Fibroblast of lung (primary cell): ENCODE data around the gene IGF2. TPM values are rescaled to one million over a fixed set of nuclear protein-coding genes. Genes with fewer than 3 reads are reported as not detected.

Experiments
- DNase-seq, 2 donors: peaks; one replicate each; pipeline versions ENCODE4 v3.0.0 to v3.0.0-alpha.2; 2010; ENCODE audit warnings: low read depth in 2 of 2
- H2AFZ ChIP-seq: 2 replicates; pipeline ENCODE4 v1.5.1; 2012; ENCODE audit warnings: low read length, control low read depth, inconsistent platforms
- H3K27ac ChIP-seq: 2 replicates; pipeline ENCODE4 v1.5.1; 2011; ENCODE audit warnings: low read length, control low read depth; ENCODE audit not compliant: insufficient read depth
- H3K27me3 ChIP-seq: 2 replicates; pipeline ENCODE4 v1.5.1; 2011; ENCODE audit warnings: mild to moderate bottlenecking, low read length; ENCODE audit not compliant: control insufficient read depth, insufficient read depth
- H3K36me3 ChIP-seq: 2 replicates; pipeline ENCODE4 v1.5.1; 2011; ENCODE audit warnings: low read length; ENCODE audit not compliant: control insufficient read depth, insufficient read depth
- H3K4me1 ChIP-seq: 2 replicates; pipeline ENCODE4 v1.5.1; 2011; ENCODE audit warnings: low read length; ENCODE audit not compliant: control insufficient read depth, insufficient read depth; ENCODE audit errors: extremely low read depth
- H3K4me2 ChIP-seq: 2 replicates; pipeline ENCODE4 v1.5.1; 2011; ENCODE audit warnings: low read length, control low read depth; ENCODE audit not compliant: insufficient read depth; ENCODE audit errors: extremely low read depth
- H3K4me3 ChIP-seq, 4 experiments: fragments of 200-600 bp in 1 of 4; sonication (generic) in 1 of 4; replicated peaks in 1 of 4; 2 replicates each; pipeline ENCODE4 v1.5.1; 2011 to 2016; ENCODE audit warnings: low read length in 4 of 4, low read depth in 3 of 4, mild to moderate bottlenecking in 3 of 4, control low read depth in 2 of 4, inconsistent platforms in 1 of 4, mixed read lengths in 1 of 4; ENCODE audit not compliant: insufficient read depth in 1 of 4; ENCODE audit errors: control extremely low read depth in 1 of 4
- H3K79me2 ChIP-seq: 2 replicates; pipeline ENCODE4 v1.5.1; 2012; ENCODE audit warnings: mild to moderate bottlenecking, low read length, inconsistent platforms; ENCODE audit not compliant: control insufficient read depth, insufficient read depth
- H3K9ac ChIP-seq: 2 replicates; pipeline ENCODE4 v1.5.1; 2011; ENCODE audit warnings: mild to moderate bottlenecking, low read length, control low read depth; ENCODE audit not compliant: insufficient read depth
- H3K9me3 ChIP-seq: 2 replicates; pipeline ENCODE4 v1.5.1; 2012; ENCODE audit warnings: low read depth, low read length; ENCODE audit not compliant: control insufficient read depth, insufficient read depth
- H4K20me1 ChIP-seq: 2 replicates; pipeline ENCODE4 v1.5.1; 2011; ENCODE audit warnings: low read length; ENCODE audit not compliant: control insufficient read depth, insufficient read depth; ENCODE audit errors: extremely low read depth
- EZH2 ChIP-seq: IDR thresholded peaks from 2 replicates; pipeline ENCODE4 v1.5.1; 2012; ENCODE audit warnings: low read length, control low read depth, mild to moderate bottlenecking; ENCODE audit errors: missing control alignments
- polyA plus RNA-seq, 2 donors: library from polyadenylated mRNA; depleted of rRNA in 1 of 2; stranded (reverse) in 1 of 2; unstranded in 1 of 2; fragments of >200 nt; gene quantifications; 2 replicates each; pipeline ENCODE4 v1.2.1, GENCODE V29; 2011 to 2012; ENCODE audit warnings: missing spikeins in 1 of 2
- total RNA-seq: library from RNA; depleted of rRNA; stranded (reverse); fragments of >200 nt; gene quantifications from 2 replicates; pipeline ENCODE4 v1.2.1, GENCODE V29; 2014
- TF ChIP-seq, protein P1 (sequence below), 2 donors: IDR thresholded peaks in 1 of 2; conservative IDR thresholded peaks in 1 of 2; 1 replicate in 1 of 2; 2 replicates in 1 of 2; pipeline ENCODE4 v1.5.1; 2011 to 2012; ENCODE audit warnings: low read length in 2 of 2, control low read depth in 1 of 2, inconsistent platforms in 1 of 2, low read depth in 1 of 2, mild to moderate bottlenecking in 1 of 2

Gene IGF2
- total and polyA plus RNA-seq, 2 donors (not counting 1 experiment from before 2014, with no cell fraction given), result 0.08 to 0.17 TPM

DNA sequence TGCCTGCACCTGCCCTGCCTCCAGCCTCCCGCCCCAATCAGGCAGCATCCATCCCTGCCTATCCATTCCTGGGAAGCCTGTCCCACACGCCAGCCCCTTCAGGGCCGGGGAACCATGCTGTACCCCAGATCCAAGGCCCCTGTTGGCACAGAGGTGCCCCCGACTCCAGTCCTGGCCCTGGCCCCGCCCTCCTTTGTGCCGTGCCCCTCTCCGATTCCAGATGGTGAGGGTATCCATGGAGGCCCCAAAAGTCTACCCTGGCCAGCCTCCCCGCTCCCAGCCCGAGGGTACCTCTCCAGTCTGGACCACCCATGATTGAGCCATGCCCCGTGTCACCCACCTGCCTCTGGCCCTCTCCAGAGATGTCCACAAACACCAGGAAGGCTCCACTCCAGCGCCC lies 35.2 kb upstream of the IGF2 start:
- H4K20me1 ChIP-seq, result no peaks in the 10 kb centered on the region
- no peaks in the 10 kb centered on the region for H3K36me3 ChIP-seq
- H3K4me2 ChIP-seq, result no peak overlapping the region
- H3K27me3 ChIP-seq, result no peaks in the 10 kb centered on the region
- no peaks in the 10 kb centered on the region for H3K9me3 ChIP-seq
- no peak overlapping the region for H3K9ac ChIP-seq
- TF ChIP-seq, protein P1, sequence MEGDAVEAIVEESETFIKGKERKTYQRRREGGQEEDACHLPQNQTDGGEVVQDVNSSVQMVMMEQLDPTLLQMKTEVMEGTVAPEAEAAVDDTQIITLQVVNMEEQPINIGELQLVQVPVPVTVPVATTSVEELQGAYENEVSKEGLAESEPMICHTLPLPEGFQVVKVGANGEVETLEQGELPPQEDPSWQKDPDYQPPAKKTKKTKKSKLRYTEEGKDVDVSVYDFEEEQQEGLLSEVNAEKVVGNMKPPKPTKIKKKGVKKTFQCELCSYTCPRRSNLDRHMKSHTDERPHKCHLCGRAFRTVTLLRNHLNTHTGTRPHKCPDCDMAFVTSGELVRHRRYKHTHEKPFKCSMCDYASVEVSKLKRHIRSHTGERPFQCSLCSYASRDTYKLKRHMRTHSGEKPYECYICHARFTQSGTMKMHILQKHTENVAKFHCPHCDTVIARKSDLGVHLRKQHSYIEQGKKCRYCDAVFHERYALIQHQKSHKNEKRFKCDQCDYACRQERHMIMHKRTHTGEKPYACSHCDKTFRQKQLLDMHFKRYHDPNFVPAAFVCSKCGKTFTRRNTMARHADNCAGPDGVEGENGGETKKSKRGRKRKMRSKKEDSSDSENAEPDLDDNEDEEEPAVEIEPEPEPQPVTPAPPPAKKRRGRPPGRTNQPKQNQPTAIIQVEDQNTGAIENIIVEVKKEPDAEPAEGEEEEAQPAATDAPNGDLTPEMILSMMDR (conservative IDR thresholded peaks at IDR 0.05 in 1 of 2, IDR thresholded peaks at IDR 0.05 in 1 of 2; ENCODE audit: low read depth in 1 of 2, low read length in 2 of 2), result no peak
- TF ChIP-seq EZH2, result no peak
- H2AFZ ChIP-seq, result no peak overlapping the region
- H3K4me3 ChIP-seq, result no peak overlapping the region
- H3K79me2 ChIP-seq, result no peaks in the 10 kb centered on the region
- no peaks in the 10 kb centered on the region for H3K4me1 ChIP-seq
- DNase-seq, result no peak
- H3K27ac ChIP-seq, result no peak overlapping the region

- Histone ChIP-seq H2AFZ (no peak overlapping the region), H3K36me3 (no peaks in the 10 kb centered on the region), H3K4me3 (no peak overlapping the region), H3K27ac (no peak overlapping the region), H3K79me2 (no peaks in the 10 kb centered on the region), H3K4me1 (no peaks in the 10 kb centered on the region), H3K4me2 (no peak overlapping the region), H4K20me1 (no peaks in the 10 kb centered on the region), H3K9me3 (no peaks in the 10 kb centered on the region), H3K27me3 (no peaks in the 10 kb centered on the region), H3K9ac (no peak overlapping the region)
- TF ChIP-seq, protein P1 (conservative IDR thresholded peaks at IDR 0.05 in 1 of 2, IDR thresholded peaks at IDR 0.05 in 1 of 2; ENCODE audit: low read depth in 1 of 2, low read length in 2 of 2), result no peak
- no peak for TF ChIP-seq EZH2
- no peak for DNase-seq
Measured at GRCh38 chr11:2173761-2174160, 34.6 kb upstream of the IGF2 start.

- Histone ChIP-seq H3K9ac (no peak overlapping the region), H4K20me1 (no peaks in the 10 kb centered on the region), H3K27me3 (no peaks in the 10 kb centered on the region), H3K27ac (no peak overlapping the region), H3K4me2 (no peak overlapping the region), H3K4me1 (no peaks in the 10 kb centered on the region), H3K79me2 (no peaks in the 10 kb centered on the region), H3K4me3 (no peak overlapping the region), H3K9me3 (no peaks in the 10 kb centered on the region), H3K36me3 (no peaks in the 10 kb centered on the region), H2AFZ (no peak overlapping the region)
- no peak for TF ChIP-seq EZH2
- TF ChIP-seq, protein P1 (conservative IDR thresholded peaks at IDR 0.05 in 1 of 2, IDR thresholded peaks at IDR 0.05 in 1 of 2; ENCODE audit: low read depth in 1 of 2, low read length in 2 of 2), result peak in 1 of 2 donors; percentile 53
- DNase-seq, result no peak
Measured at GRCh38 chr11:2173150-2173693, 34.0 kb upstream of the IGF2 start.
